Measurements from ENCODE around the gene ADAM23. TPM values are rescaled to one million over a fixed set of nuclear protein-coding genes. Genes with fewer than 3 reads are reported as not detected.

ADAM23 gene
- polyA plus RNA-seq, 2 of the 4 experiments (the other 2 are of a cell fraction): 6.1 to 7.8 TPM

DNA sequence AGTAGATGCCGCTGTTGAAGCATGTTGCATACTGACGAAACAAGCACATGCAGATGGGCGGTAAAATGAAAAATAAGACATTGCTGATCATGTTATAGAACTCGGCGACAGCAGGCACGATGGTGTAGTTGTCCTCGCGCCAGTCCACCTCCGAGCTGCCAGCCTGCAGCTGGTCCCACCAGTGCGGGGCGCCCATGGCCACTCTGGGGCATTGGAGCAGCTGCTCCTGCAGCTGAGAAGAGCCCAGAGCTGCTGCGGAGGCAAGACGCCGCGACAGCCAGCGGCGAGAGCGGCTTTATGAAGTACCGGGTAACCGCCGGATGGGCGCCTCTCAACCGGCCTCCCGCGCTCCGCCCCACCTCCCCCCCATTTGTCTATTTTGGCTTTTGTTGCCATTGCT, 32.6 kb upstream of the ADAM23 start:
- 88% methylated on average over 26 of the region's 26 CpGs for WGBS (ENCODE audit: missing lambda C conversion rate)
- ATAC-seq: no peak
- Histone ChIP-seq H3K4me2 (no peak overlapping the region), H3K4me1 (no peaks in the 10 kb centered on the region), H3K27ac (no peak overlapping the region), H3K9me3 (no peaks in the 10 kb centered on the region), H3K4me3 (no peak overlapping the region)
- ChIA-PET CTCF (no interaction called here), POLR2A (no interaction called here)
- DNase-seq (ENCODE audit: low read depth in 1 of 2, low spot score in 1 of 2): no peak
- TF ChIP-seq, protein P1, sequence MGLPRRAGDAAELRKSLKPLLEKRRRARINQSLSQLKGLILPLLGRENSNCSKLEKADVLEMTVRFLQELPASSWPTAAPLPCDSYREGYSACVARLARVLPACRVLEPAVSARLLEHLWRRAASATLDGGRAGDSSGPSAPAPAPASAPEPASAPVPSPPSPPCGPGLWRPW (IDR thresholded peaks at IDR 0.05): no peak
- TF ChIP-seq ESRRA (IDR thresholded peaks at IDR 0.05; ENCODE audit: borderline replicate concordance, low read length): no peak
- TF ChIP-seq CHD4 (IDR thresholded peaks at IDR 0.05; ENCODE audit: borderline replicate concordance): no peak
- no peak for TF ChIP-seq RNF2 (IDR thresholded peaks at IDR 0.05; ENCODE audit: borderline replicate concordance, low read depth)
- no peak for TF ChIP-seq KDM1A (IDR thresholded peaks at IDR 0.05; ENCODE audit: low read depth)
- TF ChIP-seq EP300 (IDR thresholded peaks at IDR 0.05): no peak
- TF ChIP-seq, protein P2, sequence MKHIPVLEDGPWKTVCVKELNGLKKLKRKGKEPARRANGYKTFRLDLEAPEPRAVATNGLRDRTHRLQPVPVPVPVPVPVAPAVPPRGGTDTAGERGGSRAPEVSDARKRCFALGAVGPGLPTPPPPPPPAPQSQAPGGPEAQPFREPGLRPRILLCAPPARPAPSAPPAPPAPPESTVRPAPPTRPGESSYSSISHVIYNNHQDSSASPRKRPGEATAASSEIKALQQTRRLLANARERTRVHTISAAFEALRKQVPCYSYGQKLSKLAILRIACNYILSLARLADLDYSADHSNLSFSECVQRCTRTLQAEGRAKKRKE (CRISPR knock-in tag; IDR thresholded peaks at IDR 0.05; ENCODE audit: low read depth): no peak
- TF ChIP-seq CBX8 (IDR thresholded peaks at IDR 0.05): no peak
- no peak for TF ChIP-seq MAFK (IDR thresholded peaks at IDR 0.05; ENCODE audit: partially characterized antibody)
- TF ChIP-seq POLR2A (IDR thresholded peaks at IDR 0.05; ENCODE audit: low read length): no peak
- TF ChIP-seq JUNB (IDR thresholded peaks at IDR 0.05): no peak
- no peak for FAIRE-seq

DNA sequence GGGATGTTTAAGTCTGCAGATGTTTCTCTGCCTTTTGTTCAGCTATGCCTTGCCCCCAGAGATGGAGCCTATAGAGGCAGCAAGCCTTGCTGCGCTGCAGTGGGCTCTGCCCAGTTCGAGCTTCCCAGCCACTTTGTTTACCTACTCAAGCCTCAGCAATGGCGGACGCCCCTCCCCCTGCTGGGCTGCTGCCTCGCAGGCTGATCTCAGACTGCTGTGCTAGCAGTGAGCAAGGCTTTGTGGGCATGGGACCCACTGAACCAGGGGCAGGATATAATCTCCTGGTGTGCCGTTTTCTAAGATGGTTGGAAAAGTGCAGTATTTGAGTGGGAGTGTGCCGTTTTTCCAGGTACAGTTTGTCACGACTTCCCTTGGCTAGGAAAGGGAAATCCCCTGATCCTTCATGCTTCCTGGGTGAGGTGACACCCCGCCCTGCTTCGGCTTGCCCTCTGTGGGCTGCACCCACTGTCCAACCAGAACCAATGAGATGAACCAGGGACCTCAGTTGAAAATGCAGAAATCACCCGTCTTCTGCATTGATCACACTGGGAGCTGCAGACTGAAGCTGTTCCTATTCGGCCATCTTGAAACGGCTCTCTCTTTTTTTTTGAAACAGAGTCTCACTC, 27.6 kb upstream of the ADAM23 start:
- CTCF ChIA-PET: no interaction called here
- WGBS (ENCODE audit: missing lambda C conversion rate): 9% methylated on average over 12 of the region's 13 CpGs

DNA sequence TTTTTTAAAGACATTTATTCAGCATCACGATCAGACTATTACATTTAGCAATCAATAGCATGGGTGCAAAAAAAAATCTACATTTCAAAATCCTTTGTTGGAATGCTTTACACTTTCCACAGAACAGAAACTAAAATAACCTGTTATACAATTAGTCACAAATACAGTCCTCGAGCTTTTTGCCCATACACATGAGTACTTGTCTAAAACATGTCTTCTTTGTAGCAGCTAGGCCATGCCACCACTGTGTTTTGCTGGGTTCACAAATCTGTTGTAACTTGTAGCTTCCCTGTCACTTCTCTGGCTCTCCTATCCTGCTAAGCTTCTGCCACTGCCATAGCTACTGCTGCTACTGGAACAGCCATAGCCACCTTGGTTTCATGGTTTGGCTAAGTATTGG, 24.4 kb upstream of the ADAM23 start:
- POLR2A ChIA-PET: no interaction called here

More for the DNA sequence above, 27.6 kb upstream of the ADAM23 start:
- peak in 1 of 2 experiments; percentile 76; a peak in 3 of 6 replicates for ATAC-seq
- peaks cover 12% of the 10 kb centered on the region for H3K9me3 ChIP-seq
- peak overlapping the region; percentile 73 for H3K4me2 ChIP-seq
- DNase-seq (ENCODE audit: low read depth in 1 of 2, low spot score in 1 of 2): peak in 1 of 2 experiments; percentile 26
- TF ChIP-seq RNF2 (IDR thresholded peaks at IDR 0.05; ENCODE audit: borderline replicate concordance, low read depth) (no peak), JUN (IDR thresholded peaks at IDR 0.05) (no peak), KDM5A (IDR thresholded peaks at IDR 0.05) (no peak), HOXB5 (CRISPR knock-in tag; IDR thresholded peaks at IDR 0.05) (no peak), RAD21 (conservative IDR thresholded peaks at IDR 0.05 in 1 of 2, IDR thresholded peaks at IDR 0.05 in 1 of 2) (no peak)
- TF ChIP-seq, protein P3, sequence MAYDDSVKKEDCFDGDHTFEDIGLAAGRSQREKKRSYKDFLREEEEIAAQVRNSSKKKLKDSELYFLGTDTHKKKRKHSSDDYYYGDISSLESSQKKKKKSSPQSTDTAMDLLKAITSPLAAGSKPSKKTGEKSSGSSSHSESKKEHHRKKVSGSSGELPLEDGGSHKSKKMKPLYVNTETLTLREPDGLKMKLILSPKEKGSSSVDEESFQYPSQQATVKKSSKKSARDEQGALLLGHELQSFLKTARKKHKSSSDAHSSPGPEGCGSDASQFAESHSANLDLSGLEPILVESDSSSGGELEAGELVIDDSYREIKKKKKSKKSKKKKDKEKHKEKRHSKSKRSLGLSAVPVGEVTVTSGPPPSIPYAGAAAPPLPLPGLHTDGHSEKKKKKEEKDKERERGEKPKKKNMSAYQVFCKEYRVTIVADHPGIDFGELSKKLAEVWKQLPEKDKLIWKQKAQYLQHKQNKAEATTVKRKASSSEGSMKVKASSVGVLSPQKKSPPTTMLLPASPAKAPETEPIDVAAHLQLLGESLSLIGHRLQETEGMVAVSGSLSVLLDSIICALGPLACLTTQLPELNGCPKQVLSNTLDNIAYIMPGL (CRISPR knock-in tag; IDR thresholded peaks at IDR 0.05; ENCODE audit: borderline replicate concordance): no peak
- POLR2A ChIA-PET: no interaction called here
- no peaks in the 10 kb centered on the region for H3K4me1 ChIP-seq
- peak overlapping the region; percentile 38 to 62; a peak in 5 of 6 replicates for H3K27ac ChIP-seq
- H3K4me3 ChIP-seq: peak overlapping the region; percentile 40
- FAIRE-seq: no peak

DNA sequence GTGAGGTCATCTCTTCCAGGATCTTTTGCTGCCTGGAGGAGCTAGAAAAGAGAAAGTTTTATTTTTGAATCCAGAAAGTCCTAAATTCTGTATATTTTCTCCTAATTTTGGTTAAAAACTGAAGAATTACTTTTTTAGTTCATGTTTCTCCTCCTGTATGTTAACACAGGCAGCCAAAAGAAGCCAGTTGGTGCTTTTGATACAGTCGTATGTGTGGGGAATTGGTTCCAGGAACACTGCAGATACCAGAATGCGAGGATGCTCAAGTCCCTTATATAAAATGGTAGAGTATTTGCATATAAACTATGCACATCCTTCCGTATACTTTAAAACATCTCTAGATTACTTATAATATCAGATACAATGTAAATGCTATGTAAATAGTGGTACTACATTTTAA, 22.6 kb upstream of the ADAM23 start:
- Histone ChIP-seq H3K4me1 (no peaks in the 10 kb centered on the region), H3K4me2 (no peak overlapping the region), H3K4me3 (no peak overlapping the region), H3K27ac (no peak overlapping the region), H3K9me3 (peaks cover 12% of the 10 kb centered on the region)
- ATAC-seq (no peak), DNase-seq (ENCODE audit: low read depth in 1 of 2, low spot score in 1 of 2) (no peak), FAIRE-seq (no peak)
- CTCF ChIA-PET: no interaction called here
- POLR2A ChIA-PET: no interaction called here
- 48% methylated on average over 3 of the region's 3 CpGs for WGBS (ENCODE audit: missing lambda C conversion rate)
- TF ChIP-seq MAFK (IDR thresholded peaks at IDR 0.05; ENCODE audit: partially characterized antibody) (no peak), HOXA7 (CRISPR knock-in tag; IDR thresholded peaks at IDR 0.05) (no peak), RCOR1 (IDR thresholded peaks at IDR 0.05; ENCODE audit: low read depth, low read length) (no peak), HOXB5 (CRISPR knock-in tag; IDR thresholded peaks at IDR 0.05) (no peak), EHF (CRISPR knock-in tag; IDR thresholded peaks at IDR 0.05) (no peak), CHD4 (IDR thresholded peaks at IDR 0.05; ENCODE audit: borderline replicate concordance) (no peak), JUN (IDR thresholded peaks at IDR 0.05) (no peak)
- TF ChIP-seq, protein P4, sequence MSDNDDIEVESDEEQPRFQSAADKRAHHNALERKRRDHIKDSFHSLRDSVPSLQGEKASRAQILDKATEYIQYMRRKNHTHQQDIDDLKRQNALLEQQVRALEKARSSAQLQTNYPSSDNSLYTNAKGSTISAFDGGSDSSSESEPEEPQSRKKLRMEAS (IDR thresholded peaks at IDR 0.05): no peak
- TF ChIP-seq, protein P5, sequence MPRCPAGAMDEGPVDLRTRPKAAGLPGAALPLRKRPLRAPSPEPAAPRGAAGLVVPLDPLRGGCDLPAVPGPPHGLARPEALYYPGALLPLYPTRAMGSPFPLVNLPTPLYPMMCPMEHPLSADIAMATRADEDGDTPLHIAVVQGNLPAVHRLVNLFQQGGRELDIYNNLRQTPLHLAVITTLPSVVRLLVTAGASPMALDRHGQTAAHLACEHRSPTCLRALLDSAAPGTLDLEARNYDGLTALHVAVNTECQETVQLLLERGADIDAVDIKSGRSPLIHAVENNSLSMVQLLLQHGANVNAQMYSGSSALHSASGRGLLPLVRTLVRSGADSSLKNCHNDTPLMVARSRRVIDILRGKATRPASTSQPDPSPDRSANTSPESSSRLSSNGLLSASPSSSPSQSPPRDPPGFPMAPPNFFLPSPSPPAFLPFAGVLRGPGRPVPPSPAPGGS (IDR thresholded peaks at IDR 0.05): no peak

More for the DNA sequence above, 24.4 kb upstream of the ADAM23 start:
- DNase-seq (ENCODE audit: low read depth in 1 of 2, low spot score in 1 of 2) (no peak), FAIRE-seq (no peak), ATAC-seq (no peak)
- Histone ChIP-seq H3K27ac (no peak overlapping the region), H3K9me3 (peaks cover 12% of the 10 kb centered on the region), H3K4me1 (no peaks in the 10 kb centered on the region), H3K4me3 (no peak overlapping the region), H3K4me2 (no peak overlapping the region)
- 2% methylated on average over 2 of the region's 2 CpGs for WGBS (ENCODE audit: missing lambda C conversion rate)
- no peak for TF ChIP-seq HOXB13 (CRISPR knock-in tag; IDR thresholded peaks at IDR 0.05; ENCODE audit: low read depth)
- no peak for TF ChIP-seq PHF8 (IDR thresholded peaks at IDR 0.05; ENCODE audit: borderline replicate concordance, low read depth)
- TF ChIP-seq HOXA7 (CRISPR knock-in tag; IDR thresholded peaks at IDR 0.05): no peak
- no peak for TF ChIP-seq CHD2 (IDR thresholded peaks at IDR 0.05; ENCODE audit: low read length, partially characterized antibody)
- CTCF ChIA-PET: no interaction called here

All from A549 (cell line).